ENCODE measurements around the gene RPTOR.

The RPTOR gene

GRCh38 chr17:80592243-80592642, 47.6 kb downstream of the RPTOR start:
- no peak for DNase-seq (ENCODE audit: insufficient read length, low spot score)
- TF ChIP-seq POU2F2 (IDR thresholded peaks at IDR 0.05; ENCODE audit: low read depth, low read length) (no peak), TAF1 (IDR thresholded peaks at IDR 0.05; ENCODE audit: low read depth, low read length) (no peak), POLR2A (IDR thresholded peaks at IDR 0.05; ENCODE audit: low read depth, low read length) (no peak), PAX5 (IDR thresholded peaks at IDR 0.05; ENCODE audit: insufficient read depth, low read length, severe bottlenecking) (no peak), SPI1 (IDR thresholded peaks at IDR 0.05; ENCODE audit: low read depth, low read length) (no peak), POLR2AphosphoS5 (IDR thresholded peaks at IDR 0.05; ENCODE audit: low read depth, low read length) (no peak)
- no peak for FAIRE-seq

GRCh38 chr17:80593181-80593580, 48.5 kb downstream of the RPTOR start:
- no peak for DNase-seq (ENCODE audit: insufficient read length, low spot score)

DNA sequence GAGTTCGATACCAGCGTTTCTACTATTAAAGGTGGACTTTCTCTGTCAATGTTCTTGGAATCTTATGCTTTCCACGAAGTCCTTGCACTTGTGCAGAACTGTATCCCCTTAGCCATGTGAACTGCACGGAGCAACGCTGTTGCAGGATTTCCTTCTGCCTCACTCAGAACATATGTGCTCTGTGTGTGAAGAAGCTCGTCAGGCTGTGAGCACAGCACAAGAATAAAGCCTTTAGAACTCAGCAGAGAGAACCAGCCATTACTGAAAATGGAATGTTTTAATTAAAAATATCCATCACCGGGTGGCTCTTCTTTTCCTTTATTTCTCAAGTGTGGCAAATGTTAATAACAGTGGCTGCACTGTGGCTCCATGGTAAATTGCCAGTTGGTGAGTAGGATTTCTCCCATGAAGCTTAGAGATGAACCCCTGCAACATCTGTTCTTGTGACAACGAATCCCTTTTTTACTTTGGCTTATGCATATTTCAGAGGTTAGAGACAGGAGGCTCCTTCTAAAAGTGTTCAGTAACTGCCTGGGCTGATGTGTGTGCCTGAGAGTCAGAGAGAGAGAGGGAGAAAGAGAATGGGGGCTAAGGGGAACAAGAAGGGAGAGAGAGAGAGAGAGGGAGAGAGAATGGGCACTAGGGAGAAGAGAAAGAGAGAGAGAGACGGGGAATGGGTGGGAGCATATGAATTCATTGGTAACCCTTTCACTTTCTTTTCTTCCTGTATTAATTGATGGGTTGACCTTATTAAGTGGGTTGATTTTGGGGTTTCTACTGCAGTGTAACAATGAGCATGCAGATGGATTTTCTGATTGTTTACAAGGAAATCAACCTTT, 50.0 kb downstream of the RPTOR start:
- DNase-seq (ENCODE audit: insufficient read length, low spot score): no peak
- FAIRE-seq: no peak
- TF ChIP-seq POLR2A (IDR thresholded peaks at IDR 0.05; ENCODE audit: low read depth, low read length): no peak
- TF ChIP-seq POU2F2 (IDR thresholded peaks at IDR 0.05; ENCODE audit: low read depth, low read length): no peak
- TF ChIP-seq PAX5 (IDR thresholded peaks at IDR 0.05; ENCODE audit: insufficient read depth, low read length, severe bottlenecking): no peak
- no peak for TF ChIP-seq TAF1 (IDR thresholded peaks at IDR 0.05; ENCODE audit: low read depth, low read length)
- TF ChIP-seq SPI1 (IDR thresholded peaks at IDR 0.05; ENCODE audit: low read depth, low read length): no peak
- no peak for TF ChIP-seq POLR2AphosphoS5 (IDR thresholded peaks at IDR 0.05; ENCODE audit: low read depth, low read length)

More at GRCh38 chr17:80593181-80593580, 48.5 kb downstream of the RPTOR start:
- TF ChIP-seq POLR2A (IDR thresholded peaks at IDR 0.05; ENCODE audit: low read depth, low read length): no peak
- no peak for TF ChIP-seq POU2F2 (IDR thresholded peaks at IDR 0.05; ENCODE audit: low read depth, low read length)
- TF ChIP-seq PAX5 (IDR thresholded peaks at IDR 0.05; ENCODE audit: insufficient read depth, low read length, severe bottlenecking): no peak
- TF ChIP-seq POLR2AphosphoS5 (IDR thresholded peaks at IDR 0.05; ENCODE audit: low read depth, low read length): no peak
- TF ChIP-seq SPI1 (IDR thresholded peaks at IDR 0.05; ENCODE audit: low read depth, low read length): no peak
- no peak for TF ChIP-seq TAF1 (IDR thresholded peaks at IDR 0.05; ENCODE audit: low read depth, low read length)
- no peak for FAIRE-seq

GRCh38 chr17:80596760-80597608, 52.3 kb downstream of the RPTOR start:
- FAIRE-seq: no peak
- no peak for DNase-seq (ENCODE audit: insufficient read length, low spot score)
- TF ChIP-seq SPI1 (IDR thresholded peaks at IDR 0.05; ENCODE audit: low read depth, low read length) (no peak), PAX5 (IDR thresholded peaks at IDR 0.05; ENCODE audit: insufficient read depth, low read length, severe bottlenecking) (no peak), POU2F2 (IDR thresholded peaks at IDR 0.05; ENCODE audit: low read depth, low read length) (no peak), POLR2A (IDR thresholded peaks at IDR 0.05; ENCODE audit: low read depth, low read length) (no peak), TAF1 (IDR thresholded peaks at IDR 0.05; ENCODE audit: low read depth, low read length) (no peak), POLR2AphosphoS5 (IDR thresholded peaks at IDR 0.05; ENCODE audit: low read depth, low read length) (no peak)

- DNase-seq (ENCODE audit: insufficient read length, low spot score) (no peak), FAIRE-seq (no peak)
- TF ChIP-seq POU2F2 (IDR thresholded peaks at IDR 0.05; ENCODE audit: low read depth, low read length) (no peak), POLR2A (IDR thresholded peaks at IDR 0.05; ENCODE audit: low read depth, low read length) (no peak), SPI1 (IDR thresholded peaks at IDR 0.05; ENCODE audit: low read depth, low read length) (no peak), POLR2AphosphoS5 (IDR thresholded peaks at IDR 0.05; ENCODE audit: low read depth, low read length) (no peak), PAX5 (IDR thresholded peaks at IDR 0.05; ENCODE audit: insufficient read depth, low read length, severe bottlenecking) (no peak), TAF1 (IDR thresholded peaks at IDR 0.05; ENCODE audit: low read depth, low read length) (no peak)
Measured at GRCh38 chr17:80598813-80599545, 54.3 kb downstream of the RPTOR start.

DNA sequence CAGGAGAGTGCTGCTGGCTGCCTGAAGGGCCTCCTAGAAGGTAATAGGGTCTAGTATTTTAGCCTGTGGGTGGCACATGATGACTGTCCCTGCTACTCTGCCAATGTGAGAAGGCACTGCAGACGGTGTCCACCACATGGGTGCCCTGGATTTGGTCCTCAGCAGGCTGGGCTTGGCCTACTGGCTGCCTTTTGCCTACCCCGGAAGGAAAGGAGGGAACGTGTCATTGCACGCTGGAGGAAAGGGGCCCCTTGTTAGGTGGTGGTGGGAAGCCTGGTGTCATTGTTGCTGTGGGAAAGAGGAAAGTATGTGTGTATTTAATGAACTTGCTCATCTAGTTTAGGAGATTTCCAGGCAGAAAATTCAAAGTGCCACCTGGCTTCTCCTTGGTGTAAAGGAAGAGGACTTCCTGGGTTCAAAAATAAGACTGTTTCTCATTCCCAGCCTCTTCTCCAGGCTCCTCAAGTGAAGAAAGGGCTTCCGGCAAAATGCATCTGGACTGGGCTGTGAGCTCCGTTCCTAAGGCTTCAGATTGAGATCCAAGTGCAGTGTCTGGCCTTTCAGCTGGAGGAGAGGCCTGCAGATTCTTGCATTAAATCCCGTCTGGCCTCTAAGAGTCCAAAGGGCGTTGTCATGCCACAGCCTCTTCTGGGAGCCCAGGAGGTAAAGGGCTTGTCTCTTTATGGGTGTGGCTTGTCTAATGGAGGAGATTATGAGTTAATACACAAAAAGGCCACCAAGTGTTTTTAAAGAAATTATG, 55.1 kb downstream of the RPTOR start:
- DNase-seq (ENCODE audit: insufficient read length, low spot score): no peak
- no peak for FAIRE-seq
- TF ChIP-seq POLR2AphosphoS5 (IDR thresholded peaks at IDR 0.05; ENCODE audit: low read depth, low read length) (no peak), POLR2A (IDR thresholded peaks at IDR 0.05; ENCODE audit: low read depth, low read length) (no peak), POU2F2 (IDR thresholded peaks at IDR 0.05; ENCODE audit: low read depth, low read length) (no peak), SPI1 (IDR thresholded peaks at IDR 0.05; ENCODE audit: low read depth, low read length) (no peak), PAX5 (IDR thresholded peaks at IDR 0.05; ENCODE audit: insufficient read depth, low read length, severe bottlenecking) (no peak), TAF1 (IDR thresholded peaks at IDR 0.05; ENCODE audit: low read depth, low read length) (no peak)

GRCh38 chr17:80601146-80601545, 56.5 kb downstream of the RPTOR start:
- no peak for DNase-seq (ENCODE audit: insufficient read length, low spot score)
- no peak for FAIRE-seq
- TF ChIP-seq POLR2A (IDR thresholded peaks at IDR 0.05; ENCODE audit: low read depth, low read length): no peak
- no peak for TF ChIP-seq TAF1 (IDR thresholded peaks at IDR 0.05; ENCODE audit: low read depth, low read length)
- no peak for TF ChIP-seq SPI1 (IDR thresholded peaks at IDR 0.05; ENCODE audit: low read depth, low read length)
- no peak for TF ChIP-seq POU2F2 (IDR thresholded peaks at IDR 0.05; ENCODE audit: low read depth, low read length)
- no peak for TF ChIP-seq PAX5 (IDR thresholded peaks at IDR 0.05; ENCODE audit: insufficient read depth, low read length, severe bottlenecking)
- no peak for TF ChIP-seq POLR2AphosphoS5 (IDR thresholded peaks at IDR 0.05; ENCODE audit: low read depth, low read length)

DNA sequence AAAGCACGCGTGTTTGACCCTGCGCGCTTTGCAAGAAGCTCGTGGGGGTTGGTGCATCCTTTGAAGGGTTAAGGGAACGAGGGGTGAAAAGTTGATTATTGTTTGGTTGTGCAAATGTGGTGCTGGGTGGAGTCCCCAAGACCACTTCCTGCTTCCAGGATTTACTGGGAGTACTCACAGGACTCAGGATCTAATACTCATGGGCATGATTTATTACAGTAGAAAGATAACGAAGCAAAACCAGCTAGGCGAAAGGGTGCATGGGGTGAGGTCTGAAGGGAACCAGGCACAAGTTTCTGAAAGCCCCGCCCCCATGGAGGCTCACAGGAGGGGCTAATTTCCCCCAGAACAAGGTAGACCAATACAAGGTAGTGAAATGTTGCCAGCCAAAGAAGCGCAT, 58.8 kb downstream of the RPTOR start:
- FAIRE-seq: no peak
- TF ChIP-seq POLR2AphosphoS5 (IDR thresholded peaks at IDR 0.05; ENCODE audit: low read depth, low read length) (no peak), PAX5 (IDR thresholded peaks at IDR 0.05; ENCODE audit: insufficient read depth, low read length, severe bottlenecking) (no peak)

More for the DNA sequence above, 58.8 kb downstream of the RPTOR start:
- no peak for DNase-seq (ENCODE audit: insufficient read length, low spot score)

All from GM12891 (cell line).